GM18526 (cell line): Measurements from ENCODE around the gene TUBB4B.

ENCODE experiments used
- POLR2A ChIP-seq: IDR thresholded peaks from 3 replicates; pipeline ENCODE4 v1.6.1; 2011; ENCODE audit not compliant: insufficient read length; ENCODE audit errors: extremely low read depth

The TUBB4B gene

DNA sequence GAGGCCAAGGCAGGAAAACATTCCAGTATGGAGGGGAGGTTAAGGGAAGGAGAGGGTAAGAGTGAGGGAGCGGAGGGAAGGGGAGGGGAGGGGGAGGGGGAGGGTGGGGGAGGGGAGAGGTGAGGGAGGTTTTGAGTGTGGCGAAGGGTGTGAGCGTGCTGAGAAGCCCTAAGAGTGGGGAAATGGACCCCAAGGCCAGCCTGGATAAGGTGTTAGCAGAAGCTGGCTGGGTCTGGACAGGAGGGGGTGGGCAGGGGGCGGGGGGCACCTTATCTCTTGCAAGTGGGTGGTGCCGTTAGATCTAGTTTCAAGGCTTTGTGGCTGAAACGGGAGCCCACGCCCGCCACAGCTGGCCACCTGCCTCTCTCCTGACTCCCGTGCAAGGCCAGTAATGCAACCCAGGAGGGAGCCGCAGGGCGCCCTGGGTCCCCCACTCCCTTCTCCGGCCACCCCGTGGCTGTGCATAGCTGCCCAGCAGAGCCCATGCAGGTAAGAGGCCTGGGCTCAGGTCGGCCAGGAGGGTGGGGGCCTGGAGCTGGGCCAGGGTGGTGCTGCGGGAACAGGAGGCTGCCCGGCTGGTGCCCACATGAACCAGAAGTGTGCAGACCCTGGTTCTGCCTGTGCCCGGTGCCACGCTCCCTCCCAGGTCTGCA, 13.1 kb upstream of the TUBB4B start:
- TF ChIP-seq POLR2A, result no peak

DNA sequence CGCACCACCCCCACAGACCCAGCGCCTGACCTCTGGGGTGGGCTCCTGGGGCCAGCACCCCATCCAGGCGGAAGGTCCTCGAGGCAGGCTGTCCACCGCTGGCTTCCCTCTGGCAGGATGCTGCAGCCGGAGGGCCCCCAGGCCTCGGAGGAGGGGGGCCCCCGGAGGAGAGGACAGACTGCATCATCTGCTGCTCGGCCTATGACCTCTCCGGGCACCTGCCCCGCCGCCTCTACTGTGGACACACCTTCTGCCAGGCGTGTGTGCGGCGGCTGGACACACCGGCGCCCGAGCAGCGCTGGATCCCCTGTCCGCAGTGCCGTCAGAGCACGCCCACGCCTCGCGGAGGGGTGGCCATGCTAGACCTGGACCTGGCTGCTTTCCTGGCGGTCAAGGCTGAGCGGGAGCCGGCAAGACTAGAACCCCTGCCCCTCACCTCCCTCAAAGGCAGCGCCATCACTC, 12.6 kb upstream of the TUBB4B start:
- TF ChIP-seq POLR2A, result no peak

DNA sequence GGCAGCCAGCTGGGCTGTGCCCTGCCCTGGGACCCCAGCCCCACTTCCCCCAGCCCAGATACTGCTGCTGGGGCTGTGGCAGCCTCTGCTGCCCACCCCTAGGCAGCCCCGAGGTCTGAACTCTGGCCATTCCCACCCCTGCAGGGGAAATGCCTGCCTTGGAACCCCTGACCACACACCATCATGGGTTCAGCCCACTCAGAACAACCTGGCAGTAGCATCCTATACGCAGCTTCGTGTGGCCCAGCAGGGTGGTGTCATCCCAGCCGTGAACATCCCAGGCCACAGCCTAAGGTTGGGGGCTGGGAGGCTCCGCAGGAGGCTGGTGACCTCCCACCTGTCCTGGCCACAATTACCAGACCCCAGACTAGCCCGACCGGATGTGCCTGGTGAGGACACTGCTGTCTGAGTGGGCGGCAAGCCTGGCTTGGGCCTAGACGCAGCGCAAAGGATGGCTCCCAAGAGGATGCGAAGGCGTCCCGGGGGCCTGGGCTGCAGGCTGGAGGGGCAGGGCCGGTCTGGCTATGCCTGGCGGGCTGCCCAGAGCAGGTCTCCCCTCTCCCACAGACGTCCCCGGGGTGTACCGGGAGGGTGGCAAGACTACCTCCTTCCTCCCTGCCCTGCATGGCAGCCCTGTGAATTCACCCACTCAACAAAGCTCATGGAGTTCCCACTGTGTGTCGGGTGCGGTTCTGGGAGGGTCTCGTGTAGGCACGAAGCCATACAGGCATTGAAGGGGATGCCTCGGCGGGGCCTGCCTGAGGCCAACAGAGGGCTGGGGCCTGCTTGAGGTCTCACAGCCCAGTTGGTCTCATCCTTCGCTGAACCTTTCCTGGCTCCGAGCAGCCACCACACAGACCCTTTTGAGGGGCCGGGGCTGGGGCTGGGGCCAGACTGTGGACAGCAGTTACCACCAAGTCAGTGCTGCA, 11.9 kb upstream of the TUBB4B start:
- no peak for TF ChIP-seq POLR2A

DNA sequence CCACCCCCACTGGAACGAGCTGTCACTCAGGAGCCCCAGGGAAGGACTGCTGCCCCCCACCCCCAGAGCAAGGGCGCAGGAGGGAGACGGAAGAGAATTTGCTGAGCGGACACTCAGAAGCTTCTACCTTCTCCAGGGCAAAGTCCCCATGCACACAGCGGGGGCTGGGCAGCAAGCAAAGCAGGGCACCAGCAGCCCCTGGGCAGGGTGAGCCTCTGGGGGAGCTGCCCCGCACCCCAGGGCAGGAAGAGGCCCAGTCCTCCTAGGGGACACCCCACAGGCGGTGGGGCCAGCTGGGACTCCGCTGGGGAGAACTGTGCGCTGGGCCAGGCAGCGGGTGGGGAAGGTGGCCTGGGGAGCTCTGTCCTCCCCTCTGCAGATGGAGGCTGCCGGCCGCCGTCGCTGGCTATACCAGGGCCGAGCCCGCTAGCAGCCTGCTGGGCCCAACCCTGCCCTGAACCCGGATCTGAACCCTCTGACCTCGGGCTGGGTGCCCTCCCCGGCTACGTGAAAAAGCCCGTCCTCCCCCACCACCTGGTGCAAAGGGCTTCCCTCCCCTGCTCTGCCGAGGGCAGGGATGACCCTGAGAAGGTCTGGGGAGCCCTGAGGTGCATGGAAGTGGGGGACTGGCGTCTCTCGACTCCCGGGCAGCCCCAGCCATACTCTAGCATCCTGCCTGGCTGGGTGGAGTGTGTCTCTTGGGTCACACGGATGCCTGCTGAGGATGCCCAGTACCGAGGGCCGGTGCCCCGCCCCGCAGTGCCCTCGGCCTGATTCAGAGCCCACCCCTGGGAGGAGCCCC, 11.0 kb upstream of the TUBB4B start:
- TF ChIP-seq POLR2A, result no peak

DNA sequence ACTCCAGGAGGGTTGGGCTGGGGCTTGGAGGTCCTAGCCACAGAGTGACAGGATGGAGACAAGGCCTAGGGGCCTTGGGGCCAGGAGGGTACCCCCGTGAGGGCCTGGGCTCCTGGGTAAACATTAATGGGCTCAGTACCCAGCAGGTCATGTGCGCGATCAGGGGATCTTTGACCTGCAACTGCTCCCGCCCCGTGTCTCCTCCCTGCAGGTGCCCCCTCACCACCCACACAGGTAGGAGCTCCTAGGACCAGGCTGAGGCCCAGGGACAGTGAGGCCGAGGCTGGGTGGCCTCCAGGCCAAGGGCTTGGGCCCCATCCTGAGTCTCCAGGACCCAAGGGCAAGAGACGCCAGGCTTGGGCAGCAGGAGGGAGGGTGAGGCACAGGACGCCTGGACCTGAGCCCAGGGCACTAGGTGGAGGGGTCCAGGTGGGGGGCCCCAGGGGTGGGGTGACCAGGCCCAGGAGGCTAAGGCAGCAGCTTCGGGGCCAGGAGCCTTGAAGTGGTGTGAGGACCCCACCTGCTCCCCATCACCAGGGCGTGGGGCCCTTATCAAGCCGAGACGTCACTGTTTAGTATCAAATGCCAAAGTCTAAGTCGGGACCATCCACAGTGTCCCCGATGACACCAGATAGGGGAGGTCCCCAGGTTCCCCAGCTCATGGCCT, 10.2 kb upstream of the TUBB4B start, which contains the start of gene SLC34A3:
Gene SLC34A3, plus strand, starts transcription at position 197 of the 667 bp plus-strand sequence. CDS start 802 bp downstream, outside the sequence.
- no peak for TF ChIP-seq POLR2A

DNA sequence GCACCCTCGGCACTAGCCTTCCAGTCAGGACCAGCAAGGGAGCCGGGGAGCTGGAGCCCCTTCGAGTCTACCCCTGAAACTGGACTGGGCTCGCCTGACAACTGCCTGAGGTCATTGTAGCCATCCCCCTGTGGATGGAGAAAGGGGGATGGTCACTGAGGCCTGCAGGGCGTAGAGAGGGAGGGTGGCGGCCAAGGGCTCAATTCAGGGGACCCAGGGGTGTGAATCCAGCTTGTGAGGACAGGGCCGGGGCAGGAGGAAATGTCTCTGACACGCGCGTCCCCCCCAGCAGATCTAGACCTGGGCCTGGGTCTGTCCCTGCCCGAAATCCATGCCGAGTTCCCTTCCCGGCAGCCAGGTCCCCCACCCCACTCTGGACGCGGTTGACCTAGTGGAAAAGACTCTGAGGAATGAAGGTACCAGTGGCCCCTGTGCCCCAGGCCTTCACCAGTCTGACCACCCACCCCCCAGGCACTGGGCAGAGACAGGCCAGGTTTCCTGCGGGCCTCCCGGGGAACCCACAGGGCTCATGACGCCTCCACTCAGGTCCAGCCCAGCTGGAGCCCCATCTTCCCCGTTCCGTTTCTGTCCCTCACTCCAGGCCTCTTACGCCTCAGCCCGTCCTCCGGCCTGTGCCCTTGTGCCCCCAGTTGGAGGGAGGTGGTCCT, 9.6 kb upstream of the TUBB4B start:
- TF ChIP-seq POLR2A, result no peak

DNA sequence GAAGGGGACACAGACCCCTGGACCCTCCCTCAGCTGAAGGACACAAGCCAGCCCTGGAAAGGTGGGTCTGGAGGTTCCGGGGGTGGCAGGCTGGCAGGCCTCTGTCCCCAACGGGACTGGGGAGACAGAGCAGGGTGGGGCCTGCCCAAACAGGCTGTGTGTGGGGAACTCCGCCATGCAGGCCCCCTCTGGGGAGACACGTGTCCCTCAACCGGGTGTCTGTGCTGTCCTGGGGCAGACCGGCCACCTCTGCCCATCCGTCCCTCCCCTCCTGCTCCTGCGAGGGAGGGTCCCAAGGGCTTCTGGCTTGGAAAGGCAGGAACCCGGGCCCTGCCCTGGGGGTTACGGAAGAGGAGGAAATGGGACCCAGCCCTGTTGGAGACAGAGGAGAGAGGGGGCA, 9.0 kb upstream of the TUBB4B start:
- TF ChIP-seq POLR2A, result no peak

DNA sequence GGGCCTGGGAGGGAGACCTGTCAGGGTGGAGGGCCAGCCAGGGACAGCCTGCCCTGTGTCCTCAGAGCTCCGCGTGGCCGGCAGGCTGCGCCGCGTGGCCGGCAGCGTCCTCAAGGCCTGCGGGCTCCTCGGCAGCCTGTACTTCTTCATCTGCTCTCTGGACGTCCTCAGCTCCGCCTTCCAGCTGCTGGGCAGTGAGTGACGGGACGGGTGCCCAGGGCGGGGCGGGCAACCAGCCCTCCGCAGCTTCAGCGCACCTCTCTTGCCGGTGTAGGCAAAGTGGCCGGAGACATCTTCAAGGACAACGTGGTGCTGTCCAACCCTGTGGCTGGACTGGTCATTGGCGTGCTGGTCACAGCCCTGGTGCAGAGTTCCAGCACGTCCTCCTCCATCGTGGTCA, 8.6 kb upstream of the TUBB4B start:
- no peak for TF ChIP-seq POLR2A

DNA sequence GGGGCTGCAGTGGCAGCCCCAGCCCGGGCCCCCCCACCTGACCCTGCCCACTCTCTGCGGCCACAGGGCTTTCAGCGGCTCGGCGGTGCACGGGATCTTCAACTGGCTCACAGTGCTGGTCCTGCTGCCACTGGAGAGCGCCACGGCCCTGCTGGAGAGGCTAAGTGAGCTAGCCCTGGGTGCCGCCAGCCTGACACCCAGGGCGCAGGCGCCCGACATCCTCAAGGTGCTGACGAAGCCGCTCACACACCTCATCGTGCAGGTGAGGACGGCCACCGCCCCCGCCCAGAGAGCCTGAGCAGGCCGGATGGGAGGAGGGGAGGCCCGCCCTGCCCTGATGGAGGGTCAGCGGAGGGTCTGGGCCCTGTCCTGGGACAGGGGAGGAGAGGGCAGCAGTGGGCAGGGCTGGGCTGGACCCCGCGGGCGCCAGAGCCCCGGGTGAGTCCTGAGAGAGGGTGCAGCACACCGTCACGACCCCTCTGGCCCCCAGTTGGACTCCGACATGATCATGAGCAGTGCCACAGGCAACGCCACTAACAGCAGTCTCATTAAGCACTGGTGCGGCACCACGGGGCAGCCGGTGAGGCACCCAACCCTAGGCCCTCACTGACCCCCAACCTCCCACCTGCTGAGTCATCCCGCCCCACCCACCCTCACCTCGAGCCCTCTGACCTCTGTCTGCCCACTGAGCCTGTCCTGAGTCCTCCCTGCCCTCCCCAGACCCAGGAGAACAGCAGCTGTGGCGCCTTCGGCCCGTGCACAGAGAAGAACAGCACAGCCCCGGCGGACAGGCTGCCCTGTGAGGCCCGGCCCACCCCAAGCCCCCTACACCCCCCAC, 7.7 kb upstream of the TUBB4B start:
- no peak for TF ChIP-seq POLR2A

DNA sequence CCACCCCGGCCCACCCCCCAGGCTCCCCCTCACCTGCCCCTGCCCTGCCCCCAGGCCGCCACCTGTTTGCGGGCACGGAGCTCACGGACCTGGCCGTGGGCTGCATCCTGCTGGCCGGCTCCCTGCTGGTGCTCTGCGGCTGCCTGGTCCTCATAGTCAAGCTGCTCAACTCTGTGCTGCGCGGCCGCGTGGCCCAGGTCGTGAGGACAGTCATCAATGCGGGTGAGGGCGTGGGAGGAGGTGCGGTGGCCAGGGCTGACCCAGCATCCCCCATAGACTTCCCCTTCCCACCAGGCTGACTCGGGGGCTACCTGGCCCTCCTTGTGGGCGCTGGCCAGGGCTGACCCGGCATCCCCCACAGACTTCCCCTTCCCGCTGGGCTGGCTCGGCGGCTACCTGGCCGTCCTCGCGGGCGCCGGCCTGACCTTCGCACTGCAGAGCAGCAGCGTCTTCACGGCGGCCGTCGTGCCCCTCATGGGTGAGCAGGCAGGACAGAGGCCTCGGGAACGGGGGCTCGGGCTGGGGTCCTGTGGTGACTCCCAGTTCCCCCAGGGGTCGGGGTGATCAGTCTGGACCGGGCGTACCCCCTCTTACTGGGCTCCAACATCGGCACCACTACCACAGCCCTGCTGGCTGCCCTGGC, 6.9 kb upstream of the TUBB4B start:
- TF ChIP-seq POLR2A, result no peak

DNA sequence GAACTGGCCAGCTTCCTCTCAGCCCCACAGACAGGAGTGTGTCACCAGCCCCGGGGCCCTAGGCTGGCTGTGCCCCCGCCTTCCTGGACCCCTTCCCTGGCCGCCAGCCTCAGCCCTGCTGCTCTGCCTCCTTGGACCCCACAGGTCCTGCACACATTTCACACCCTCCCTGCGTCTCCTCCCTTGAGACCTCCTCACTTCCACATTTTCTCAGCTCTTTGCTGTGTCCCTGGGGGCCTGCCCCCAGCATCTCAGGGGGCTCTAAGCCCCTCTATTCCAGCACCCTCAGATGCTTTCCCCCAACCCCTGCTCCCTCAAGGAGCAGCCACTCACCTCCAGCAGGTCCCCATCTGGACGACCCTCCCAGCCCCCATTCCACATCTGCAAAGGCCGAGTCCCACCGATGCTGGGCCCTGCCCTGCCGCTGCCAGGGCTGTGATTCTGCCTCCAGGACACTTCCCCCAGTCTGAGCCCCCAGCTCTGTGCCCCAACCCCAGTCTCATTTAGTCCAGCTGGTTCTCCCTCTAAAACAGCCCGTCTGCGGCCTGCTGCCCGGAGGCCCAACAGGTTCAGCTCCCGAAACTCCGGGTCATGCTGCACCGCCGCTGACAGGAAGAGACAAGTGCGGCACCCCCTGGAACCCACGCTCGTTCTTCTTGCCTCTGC, 6.2 kb upstream of the TUBB4B start:
- TF ChIP-seq POLR2A, result no peak

DNA sequence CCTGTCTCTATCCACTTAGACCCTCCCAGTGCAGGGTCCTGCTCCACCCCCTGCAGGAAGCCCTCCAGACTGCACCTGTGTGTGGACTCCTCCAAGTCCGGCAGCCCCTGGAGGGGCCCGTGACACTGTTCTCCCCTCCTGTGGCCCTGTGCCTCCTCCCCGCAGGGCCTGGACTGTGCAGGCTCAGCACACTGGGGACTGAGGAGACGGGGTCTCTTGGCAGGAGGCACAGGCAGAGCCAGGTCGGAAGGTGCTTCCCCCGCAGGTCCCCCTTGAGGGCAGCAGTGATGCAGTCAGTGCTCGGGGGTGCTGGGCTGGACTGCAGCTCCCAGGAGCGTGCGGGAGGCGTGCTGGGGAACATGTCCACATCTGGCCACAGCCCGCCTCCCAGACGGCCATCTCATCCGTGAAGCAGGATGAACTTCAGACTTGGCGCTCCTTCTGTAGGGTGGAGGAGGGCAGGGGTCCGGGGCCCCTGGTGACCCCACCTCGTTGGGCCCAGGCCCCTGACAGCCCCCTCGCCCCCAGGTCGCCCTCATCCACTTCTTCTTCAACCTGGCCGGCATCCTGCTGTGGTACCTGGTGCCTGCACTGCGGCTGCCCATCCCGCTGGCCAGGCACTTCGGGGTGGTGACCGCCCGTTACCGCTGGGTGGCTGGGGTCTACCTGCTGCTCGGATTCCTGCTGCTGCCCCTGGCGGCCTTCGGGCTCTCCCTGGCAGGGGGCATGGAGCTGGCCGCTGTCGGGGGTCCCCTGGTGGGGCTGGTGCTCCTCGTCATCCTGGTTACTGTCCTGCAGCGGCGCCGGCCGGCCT, 5.5 kb upstream of the TUBB4B start:
- TF ChIP-seq POLR2A, result no peak
